Endothelial cell of umbilical vein (primary cell): ENCODE results near the gene RBSN.

Experiments
- CTCF ChIP-seq, 2 donors: IDR thresholded peaks; 1 replicate in 1 of 2; 2 replicates in 1 of 2; pipeline ENCODE4 v1.5.1; 2011; ENCODE audit warnings: low read length in 2 of 2, mild to moderate bottlenecking in 2 of 2, moderate library complexity in 2 of 2, control low read depth in 1 of 2, inconsistent platforms in 1 of 2, low read depth in 1 of 2; ENCODE audit not compliant: insufficient read depth in 1 of 2; ENCODE audit errors: extremely low read depth in 1 of 2
- POLR2A ChIP-seq: IDR thresholded peaks from 2 replicates; pipeline ENCODE4 v1.6.1; 2012; ENCODE audit warnings: low read depth, mild to moderate bottlenecking, control low read depth, low read length
- POLR2AphosphoS5 ChIP-seq: IDR thresholded peaks from 2 replicates; pipeline ENCODE4 v1.6.1; 2012; ENCODE audit warnings: low read depth, mild to moderate bottlenecking, control low read depth, low read length, moderate library complexity; ENCODE audit not compliant: insufficient read depth

- TF ChIP-seq POLR2AphosphoS5 (no peak), CTCF (IDR thresholded peaks at IDR 0.05; ENCODE audit: extremely low read depth in 1 of 2, insufficient read depth in 1 of 2, low read depth in 1 of 2, low read length in 2 of 2) (no peak), POLR2A (no peak)
Observed at GRCh38 chr3:15083252-15083651, 15.7 kb downstream of the RBSN start.
